ENCODE data around the gene STK38L. TPM values are rescaled to one million over a fixed set of nuclear protein-coding genes. Genes with fewer than 3 reads are reported as not detected.

The STK38L gene
- total and polyA plus RNA-seq, 2 experiments from 2014 or later, result 20.3 to 30.0 TPM

DNA sequence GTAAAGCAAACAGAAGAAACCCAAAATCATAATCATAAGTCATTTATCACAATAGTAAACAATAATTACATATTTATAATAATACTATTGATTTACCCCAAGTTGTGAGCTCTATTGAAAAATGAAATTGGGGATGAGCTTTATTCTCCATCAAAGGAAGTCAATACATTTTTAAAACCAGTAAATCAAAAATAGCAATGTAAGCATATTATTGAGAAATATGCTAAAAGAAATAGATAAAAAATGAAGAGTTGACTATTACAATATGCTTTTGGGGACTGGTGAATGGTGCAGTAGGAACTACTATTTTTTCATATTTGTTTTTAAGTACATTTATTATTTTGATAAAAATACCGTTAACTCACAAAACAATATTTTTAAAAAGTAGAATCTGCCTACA is 31.2 kb upstream of the STK38L start:
- H3K4me3 ChIP-seq, result no peak overlapping the region
- no peaks in the 10 kb centered on the region for H3K9me3 ChIP-seq (ENCODE audit: low read depth)
- no peaks in the 10 kb centered on the region for H3K27me3 ChIP-seq
- no peak overlapping the region for H3K27ac ChIP-seq
- TF ChIP-seq, protein P1, sequence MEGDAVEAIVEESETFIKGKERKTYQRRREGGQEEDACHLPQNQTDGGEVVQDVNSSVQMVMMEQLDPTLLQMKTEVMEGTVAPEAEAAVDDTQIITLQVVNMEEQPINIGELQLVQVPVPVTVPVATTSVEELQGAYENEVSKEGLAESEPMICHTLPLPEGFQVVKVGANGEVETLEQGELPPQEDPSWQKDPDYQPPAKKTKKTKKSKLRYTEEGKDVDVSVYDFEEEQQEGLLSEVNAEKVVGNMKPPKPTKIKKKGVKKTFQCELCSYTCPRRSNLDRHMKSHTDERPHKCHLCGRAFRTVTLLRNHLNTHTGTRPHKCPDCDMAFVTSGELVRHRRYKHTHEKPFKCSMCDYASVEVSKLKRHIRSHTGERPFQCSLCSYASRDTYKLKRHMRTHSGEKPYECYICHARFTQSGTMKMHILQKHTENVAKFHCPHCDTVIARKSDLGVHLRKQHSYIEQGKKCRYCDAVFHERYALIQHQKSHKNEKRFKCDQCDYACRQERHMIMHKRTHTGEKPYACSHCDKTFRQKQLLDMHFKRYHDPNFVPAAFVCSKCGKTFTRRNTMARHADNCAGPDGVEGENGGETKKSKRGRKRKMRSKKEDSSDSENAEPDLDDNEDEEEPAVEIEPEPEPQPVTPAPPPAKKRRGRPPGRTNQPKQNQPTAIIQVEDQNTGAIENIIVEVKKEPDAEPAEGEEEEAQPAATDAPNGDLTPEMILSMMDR (IDR thresholded peaks at IDR 0.05; ENCODE audit: low read depth, low read length), result no peak
- no peak for DNase-seq (ENCODE audit: low read depth in 1 of 2, low spot score in 1 of 2)
- no peaks in the 10 kb centered on the region for H3K36me3 ChIP-seq
- no peaks in the 10 kb centered on the region for H3K4me1 ChIP-seq (ENCODE audit: low read depth)

DNA sequence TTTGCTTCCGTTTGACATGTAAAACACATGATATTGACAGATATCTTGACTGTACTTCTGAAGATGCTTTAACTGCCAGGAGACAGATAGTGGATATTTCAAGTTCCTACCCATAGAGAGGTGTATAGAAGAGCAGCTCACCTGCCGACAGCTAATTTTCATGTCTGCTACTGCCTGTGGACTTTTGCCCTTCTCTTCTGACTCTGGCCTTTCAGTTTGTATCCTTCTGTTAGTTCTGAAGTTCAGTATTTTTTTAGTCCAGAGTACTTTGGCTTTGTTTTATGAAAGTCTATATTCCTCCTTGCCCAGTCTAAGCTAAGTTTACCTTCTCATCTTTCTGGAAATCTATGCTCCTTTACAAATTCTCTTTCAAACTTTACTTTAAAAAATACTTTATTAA is 30.8 kb upstream of the STK38L start:
- TF ChIP-seq, protein P1 (IDR thresholded peaks at IDR 0.05; ENCODE audit: low read depth, low read length), result no peak
- Histone ChIP-seq H3K4me3 (no peak overlapping the region), H3K27ac (no peak overlapping the region), H3K4me1 (ENCODE audit: low read depth) (no peaks in the 10 kb centered on the region), H3K9me3 (ENCODE audit: low read depth) (no peaks in the 10 kb centered on the region), H3K27me3 (no peaks in the 10 kb centered on the region), H3K36me3 (no peaks in the 10 kb centered on the region)
- no peak for DNase-seq (ENCODE audit: low read depth in 1 of 2, low spot score in 1 of 2)

DNA sequence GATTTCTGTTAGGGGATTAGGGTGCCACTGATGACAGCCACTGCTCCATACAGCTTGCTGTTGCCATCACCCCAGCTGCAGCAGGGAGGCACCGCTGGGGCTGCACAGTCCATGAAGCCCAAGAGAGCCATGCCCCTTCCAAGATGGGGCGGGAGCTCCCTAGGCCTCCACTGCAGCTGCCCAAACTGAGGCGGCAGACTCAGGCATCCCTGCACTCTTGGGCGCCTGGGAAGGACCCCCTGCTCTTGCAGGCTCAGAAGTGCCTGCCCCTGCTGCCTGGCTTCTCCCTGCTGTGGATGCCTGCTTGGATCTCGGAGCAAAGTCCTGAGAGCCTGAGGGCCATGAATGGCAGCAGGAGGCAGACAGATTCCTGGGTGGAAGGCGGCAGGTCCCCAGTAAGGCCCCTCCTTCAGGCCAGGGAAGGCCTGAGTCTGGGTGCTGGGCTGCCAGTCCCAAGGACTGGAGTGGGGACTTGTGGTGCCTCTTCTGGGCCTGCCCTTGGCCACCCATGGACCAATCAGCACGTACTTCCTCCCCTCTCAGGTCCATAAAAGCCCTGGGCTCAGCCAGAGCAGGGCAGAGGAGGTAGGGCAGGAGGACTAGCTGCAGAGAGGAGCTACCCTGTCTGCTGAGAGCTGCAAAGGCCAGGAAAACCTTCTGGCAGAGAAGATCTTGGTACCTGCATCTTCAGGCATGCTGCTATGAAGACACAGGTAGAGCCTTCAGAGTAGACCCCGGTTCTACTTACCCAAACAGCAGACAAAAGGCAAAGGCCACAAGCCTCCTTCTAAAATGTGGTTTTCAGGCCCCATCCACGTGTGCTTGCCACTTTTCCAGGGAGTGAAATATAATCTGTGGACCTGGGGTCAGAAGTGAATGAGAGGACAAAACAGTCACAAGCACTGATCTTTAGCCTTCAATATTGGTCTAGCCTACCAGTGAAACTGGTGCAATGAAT is 30.0 kb upstream of the STK38L start:
- no peak for DNase-seq (ENCODE audit: low read depth in 1 of 2, low spot score in 1 of 2)
- Histone ChIP-seq H3K4me3 (no peak overlapping the region), H3K27ac (no peak overlapping the region), H3K9me3 (ENCODE audit: low read depth) (no peaks in the 10 kb centered on the region), H3K27me3 (no peaks in the 10 kb centered on the region), H3K36me3 (no peaks in the 10 kb centered on the region), H3K4me1 (ENCODE audit: low read depth) (no peaks in the 10 kb centered on the region)
- TF ChIP-seq, protein P1 (IDR thresholded peaks at IDR 0.05; ENCODE audit: low read depth, low read length), result no peak

DNA sequence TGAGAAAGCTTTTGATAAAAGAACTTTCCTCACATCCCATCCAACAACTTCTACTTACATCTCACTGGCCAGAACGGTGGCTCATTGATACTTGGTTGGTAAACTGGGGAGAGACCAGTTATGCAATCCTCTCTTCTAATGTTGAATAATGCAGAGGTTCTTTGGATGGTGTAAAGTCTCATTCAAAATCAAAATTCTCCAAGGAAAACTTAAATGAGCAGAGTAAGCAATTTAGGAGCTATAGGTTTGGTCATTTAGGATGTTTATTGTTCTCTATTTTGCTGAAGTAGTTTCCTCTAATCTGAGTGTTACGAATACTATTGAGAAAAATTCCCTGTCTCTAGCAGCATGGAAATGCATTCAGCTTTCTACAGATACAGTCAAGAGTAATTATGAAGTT is 26.5 kb upstream of the STK38L start:
- TF ChIP-seq, protein P1 (IDR thresholded peaks at IDR 0.05; ENCODE audit: low read depth, low read length), result no peak
- no peak overlapping the region for H3K4me3 ChIP-seq
- no peak overlapping the region for H3K27ac ChIP-seq
- no peak for DNase-seq (ENCODE audit: low read depth in 1 of 2, low spot score in 1 of 2)
- H3K9me3 ChIP-seq (ENCODE audit: low read depth), result no peaks in the 10 kb centered on the region
- H3K27me3 ChIP-seq, result no peaks in the 10 kb centered on the region
- no peaks in the 10 kb centered on the region for H3K36me3 ChIP-seq
- no peaks in the 10 kb centered on the region for H3K4me1 ChIP-seq (ENCODE audit: low read depth)

DNA sequence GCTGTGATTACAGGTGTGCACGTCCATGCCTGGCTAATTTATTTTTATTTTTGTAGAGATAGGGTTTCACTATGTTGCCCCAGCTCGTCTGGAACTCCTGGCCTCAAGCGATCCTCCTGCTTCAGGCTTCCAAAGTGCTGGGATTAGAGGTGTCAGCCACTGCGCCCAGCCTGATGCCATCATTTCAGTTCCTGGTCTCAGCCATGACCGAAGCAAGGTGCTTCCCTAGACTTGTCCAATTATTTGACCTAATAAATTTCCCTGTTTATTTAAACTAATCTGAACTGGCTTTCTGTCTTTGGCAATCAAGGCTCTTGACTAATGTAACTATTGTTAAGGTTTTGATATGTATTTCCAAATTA is 24.4 kb upstream of the STK38L start:
- no peak overlapping the region for H3K27ac ChIP-seq
- no peaks in the 10 kb centered on the region for H3K4me1 ChIP-seq (ENCODE audit: low read depth)
- H3K27me3 ChIP-seq, result no peaks in the 10 kb centered on the region
- no peaks in the 10 kb centered on the region for H3K36me3 ChIP-seq
- H3K9me3 ChIP-seq (ENCODE audit: low read depth), result no peaks in the 10 kb centered on the region
- TF ChIP-seq, protein P1 (IDR thresholded peaks at IDR 0.05; ENCODE audit: low read depth, low read length), result no peak
- DNase-seq (ENCODE audit: low read depth in 1 of 2, low spot score in 1 of 2), result no peak
- no peak overlapping the region for H3K4me3 ChIP-seq

All from cardiac muscle cell (in vitro differentiated cells and primary cell).